Activated effector memory CD4-positive, alpha-beta T cell treated with anti-CD3 and anti-CD28 coated beads, Interleukin-2, amount 50 U/mL, for 16 hours (primary cell): ENCODE measurements around the gene DUSP9.
"Not testable (repeated sequence)": the region's sequence is repeated elsewhere in the genome, so short reads cannot be mapped to it uniquely, and the experiment has no call there.

Experiments used
- DNase-seq: peaks from one replicate; pipeline ENCODE4 v3.0.0-alpha.2; 2020

DUSP9 gene

GRCh38 chrX:153694687-153695270 is 47.8 kb downstream of the DUSP9 start:
- no peak for DNase-seq

- DNase-seq = no peak
Observed at GRCh38 chrX:153696100-153696499, 49.1 kb downstream of the DUSP9 start.

- not testable (repeated sequence) for DNase-seq
Observed at GRCh38 chrX:153696538-153696937, 49.5 kb downstream of the DUSP9 start.

DNA sequence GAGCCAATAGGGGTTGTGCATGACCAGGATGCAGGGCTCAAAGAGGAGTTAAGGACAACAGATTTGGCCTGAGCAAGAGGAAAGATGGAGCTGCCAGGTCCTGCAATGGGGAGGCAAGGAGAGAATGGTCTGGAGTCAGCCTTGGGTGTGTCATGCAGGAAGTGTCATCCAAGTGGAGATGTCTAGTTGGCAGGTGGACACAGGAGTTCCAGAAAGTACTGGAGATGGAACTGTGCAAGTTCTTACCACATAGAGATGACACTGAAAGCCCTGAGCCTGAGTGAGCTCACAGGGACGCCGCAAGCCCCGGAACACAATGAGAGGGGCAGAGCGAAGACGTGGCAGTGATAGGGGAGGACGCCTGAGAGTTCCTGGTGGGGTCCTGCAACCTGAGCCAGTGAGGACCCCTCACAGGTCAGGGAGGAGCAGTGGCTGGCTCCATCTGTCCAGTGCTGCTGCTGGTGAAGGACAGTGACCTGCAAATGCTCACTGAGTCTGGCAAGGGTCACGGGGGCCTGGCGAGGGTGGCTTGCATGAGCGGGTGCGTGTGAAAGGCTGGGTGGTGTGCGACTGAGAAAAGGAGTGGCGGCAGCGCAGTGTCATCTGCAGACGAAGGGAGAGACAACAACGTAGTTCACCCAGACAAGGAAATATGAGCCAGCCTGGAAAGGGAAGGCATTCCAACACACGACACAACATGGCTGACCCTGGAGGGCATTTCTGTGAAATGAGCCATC is 50.2 kb downstream of the DUSP9 start:
- not testable (repeated sequence) for DNase-seq

DNA sequence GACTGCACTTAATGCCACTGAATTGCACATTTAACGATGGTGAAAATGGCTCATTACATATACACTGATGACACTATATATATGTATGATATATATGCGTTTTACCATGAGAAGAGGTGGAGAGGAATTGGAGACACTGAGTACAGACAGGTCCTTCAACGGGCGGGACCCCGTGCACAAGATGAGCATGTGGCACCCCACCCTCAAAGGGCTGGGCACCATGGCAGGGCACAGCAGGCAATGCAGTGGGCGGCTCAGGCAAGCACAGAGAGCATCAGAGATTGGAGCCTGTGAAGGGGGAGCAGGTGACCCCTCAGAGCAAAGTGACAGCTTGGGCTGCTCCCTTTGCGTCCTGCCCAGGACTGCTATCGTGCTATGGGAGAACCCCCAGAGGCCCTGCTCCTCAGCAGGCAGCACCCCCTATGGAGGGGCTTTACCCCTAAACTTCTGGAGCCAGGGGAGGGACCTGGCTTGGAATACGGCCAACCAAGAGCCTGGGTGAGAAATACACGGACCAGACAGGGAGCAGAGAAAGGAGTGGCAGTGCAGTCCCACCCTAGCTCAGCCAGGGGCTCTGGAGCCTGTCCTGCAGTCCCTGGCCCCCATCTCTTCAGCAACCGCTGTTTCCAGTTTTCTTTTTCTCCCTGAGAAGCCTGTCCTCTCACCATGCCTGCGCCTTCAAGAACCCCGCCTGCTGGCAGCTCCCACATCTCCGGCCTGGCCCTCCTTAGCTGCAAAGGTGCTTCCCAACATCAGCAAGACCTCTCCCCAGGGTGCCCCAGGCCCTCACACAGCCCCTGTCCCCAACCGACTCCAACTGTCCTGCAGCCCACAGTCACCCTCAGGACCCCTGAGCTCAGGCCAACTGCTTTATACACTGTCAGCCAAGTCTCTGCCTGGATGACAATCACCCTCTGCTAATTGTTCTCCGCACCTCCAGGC is 51.2 kb downstream of the DUSP9 start:
- no peak for DNase-seq

GRCh38 chrX:153699210-153699783 is 52.3 kb downstream of the DUSP9 start:
- not testable (repeated sequence) for DNase-seq

GRCh38 chrX:153699784-153700371 is 52.9 kb downstream of the DUSP9 start:
- not testable (repeated sequence) for DNase-seq

GRCh38 chrX:153700376-153700945 is 53.5 kb downstream of the DUSP9 start:
- DNase-seq = no peak
